Esophagus squamous epithelium (tissue), 4 donors: Measurements from ENCODE around the gene TLE5.

Source experiments
- POLR2A ChIP-seq, 4 donors: fragments of 450-650 bp; IDR thresholded peaks; one replicate each; pipeline ENCODE4 v1.6.1; 2017; ENCODE audit warnings: antibody characterized with exemption in 4 of 4, mild to moderate bottlenecking in 4 of 4, moderate library complexity in 3 of 4
- TF ChIP-seq, protein P1 (sequence below), 6 experiments: fragments of 450-650 bp in 4 of 6; fragments of 200-600 bp in 2 of 6; sonication (generic) in 2 of 6; IDR thresholded peaks; one replicate each; pipeline ENCODE4 v1.5.1; 2016 to 2019; ENCODE audit warnings: antibody characterized with exemption in 6 of 6, mild to moderate bottlenecking in 4 of 6, moderate library complexity in 4 of 6

DNA sequence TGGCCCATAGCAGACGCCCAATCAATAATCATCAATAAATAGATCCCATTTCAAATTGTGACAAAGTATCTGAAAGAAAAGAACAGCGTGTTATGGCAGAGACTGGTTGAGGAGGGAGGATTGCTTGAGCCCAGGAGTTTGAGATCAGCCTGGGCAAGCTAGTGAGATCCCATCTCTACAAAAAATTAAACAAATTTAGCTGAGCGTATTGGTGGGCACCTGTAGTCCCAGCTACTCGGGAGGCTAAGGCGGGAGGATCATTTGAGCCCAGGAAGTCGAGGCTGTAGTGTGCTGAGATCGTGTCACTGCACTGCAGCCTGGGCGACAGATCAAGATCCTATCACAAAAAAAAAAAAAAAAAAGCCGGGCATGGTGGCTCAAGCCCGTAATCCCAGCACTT is 25.5 kb upstream of the TLE5 start:
- TF ChIP-seq, protein P1, sequence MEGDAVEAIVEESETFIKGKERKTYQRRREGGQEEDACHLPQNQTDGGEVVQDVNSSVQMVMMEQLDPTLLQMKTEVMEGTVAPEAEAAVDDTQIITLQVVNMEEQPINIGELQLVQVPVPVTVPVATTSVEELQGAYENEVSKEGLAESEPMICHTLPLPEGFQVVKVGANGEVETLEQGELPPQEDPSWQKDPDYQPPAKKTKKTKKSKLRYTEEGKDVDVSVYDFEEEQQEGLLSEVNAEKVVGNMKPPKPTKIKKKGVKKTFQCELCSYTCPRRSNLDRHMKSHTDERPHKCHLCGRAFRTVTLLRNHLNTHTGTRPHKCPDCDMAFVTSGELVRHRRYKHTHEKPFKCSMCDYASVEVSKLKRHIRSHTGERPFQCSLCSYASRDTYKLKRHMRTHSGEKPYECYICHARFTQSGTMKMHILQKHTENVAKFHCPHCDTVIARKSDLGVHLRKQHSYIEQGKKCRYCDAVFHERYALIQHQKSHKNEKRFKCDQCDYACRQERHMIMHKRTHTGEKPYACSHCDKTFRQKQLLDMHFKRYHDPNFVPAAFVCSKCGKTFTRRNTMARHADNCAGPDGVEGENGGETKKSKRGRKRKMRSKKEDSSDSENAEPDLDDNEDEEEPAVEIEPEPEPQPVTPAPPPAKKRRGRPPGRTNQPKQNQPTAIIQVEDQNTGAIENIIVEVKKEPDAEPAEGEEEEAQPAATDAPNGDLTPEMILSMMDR (IDR thresholded peaks at IDR 0.05) = no peak
- TF ChIP-seq POLR2A (IDR thresholded peaks at IDR 0.05) = no peak
